ENCODE data around the gene SURF4.

GRCh38 chr9:133344979-133345378, 30.9 kb downstream of the SURF4 start:
- no peak for TF ChIP-seq CTCF (IDR thresholded peaks at IDR 0.05)
- TF ChIP-seq POLR2A (IDR thresholded peaks at IDR 0.05): no peak

Measured in esophagus squamous epithelium (tissue), 4 donors.